GM13977 (cell line): ENCODE results near the gene PUSL1.

Source experiments
- DNase-seq: peaks from one replicate; pipeline ENCODE4 v3.0.0; 2012; ENCODE audit warnings: low spot score
- in situ Hi-C: fragments of 300-500 bp; cut with MboI; formaldehyde crosslinking; loops from one replicate; pipeline ENCODE4 v1.12.0; 2022; ENCODE audit warnings: low sequenced_read_pairs, low pct_unique_long_range_greater_than_20kb, mixed read lengths, inconsistent platforms; ENCODE audit not compliant: unreplicated experiment
- TF ChIP-seq, protein P1 (sequence below): IDR thresholded peaks from 2 replicates; pipeline ENCODE4 v1.5.1; 2012; ENCODE audit warnings: mild to moderate bottlenecking, control low read depth; ENCODE audit not compliant: insufficient read depth; ENCODE audit errors: extremely low read depth, missing control alignments

Gene PUSL1

DNA sequence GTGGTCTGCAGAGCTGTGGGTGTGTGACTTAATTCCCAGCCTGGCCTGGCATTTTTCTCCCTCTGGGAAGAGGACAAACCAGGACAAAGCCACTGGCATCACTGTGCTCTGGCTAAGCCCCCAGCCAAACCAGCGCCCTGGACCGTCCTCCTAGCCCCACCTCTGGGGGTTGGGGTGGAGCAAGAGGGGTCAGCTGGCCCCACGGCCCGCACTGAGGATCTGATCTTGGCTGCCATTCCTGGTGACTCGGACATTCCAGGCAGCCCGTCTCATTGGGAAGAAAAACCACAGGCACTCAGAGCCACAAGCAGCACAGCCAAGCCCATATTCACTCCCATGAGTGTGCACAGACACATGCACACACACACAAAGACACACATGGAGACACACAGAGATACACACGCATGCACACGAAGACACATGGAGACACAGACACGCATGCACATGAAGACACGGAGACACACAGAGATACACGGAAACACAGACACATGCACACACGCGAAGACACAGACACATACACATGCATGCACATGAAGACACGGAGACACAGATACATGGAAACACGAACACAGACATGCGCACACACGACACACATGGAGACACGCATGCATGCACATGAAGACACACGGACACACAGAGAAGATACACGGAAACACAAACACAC is 52.2 kb downstream of the PUSL1 start:
- TF ChIP-seq, protein P1, sequence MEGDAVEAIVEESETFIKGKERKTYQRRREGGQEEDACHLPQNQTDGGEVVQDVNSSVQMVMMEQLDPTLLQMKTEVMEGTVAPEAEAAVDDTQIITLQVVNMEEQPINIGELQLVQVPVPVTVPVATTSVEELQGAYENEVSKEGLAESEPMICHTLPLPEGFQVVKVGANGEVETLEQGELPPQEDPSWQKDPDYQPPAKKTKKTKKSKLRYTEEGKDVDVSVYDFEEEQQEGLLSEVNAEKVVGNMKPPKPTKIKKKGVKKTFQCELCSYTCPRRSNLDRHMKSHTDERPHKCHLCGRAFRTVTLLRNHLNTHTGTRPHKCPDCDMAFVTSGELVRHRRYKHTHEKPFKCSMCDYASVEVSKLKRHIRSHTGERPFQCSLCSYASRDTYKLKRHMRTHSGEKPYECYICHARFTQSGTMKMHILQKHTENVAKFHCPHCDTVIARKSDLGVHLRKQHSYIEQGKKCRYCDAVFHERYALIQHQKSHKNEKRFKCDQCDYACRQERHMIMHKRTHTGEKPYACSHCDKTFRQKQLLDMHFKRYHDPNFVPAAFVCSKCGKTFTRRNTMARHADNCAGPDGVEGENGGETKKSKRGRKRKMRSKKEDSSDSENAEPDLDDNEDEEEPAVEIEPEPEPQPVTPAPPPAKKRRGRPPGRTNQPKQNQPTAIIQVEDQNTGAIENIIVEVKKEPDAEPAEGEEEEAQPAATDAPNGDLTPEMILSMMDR = no peak
- no peak for DNase-seq
- in situ Hi-C loops = no loop called here
